NCI-H187 treated with DMSO at 0.1 percent for 48 hours (cell line): ENCODE results near the gene SUMO3.
A peak's percentile ranks its signal among the peaks of the same experiment; 100 is the strongest.

Experiments used
- DNase-seq: peaks from one replicate; lab custom pipeline; 2025; lab: John Stamatoyannopoulos, UW

SUMO3 gene

GRCh38 chr21:44801468-44802395, 16.1 kb downstream of the SUMO3 start, which contains the start of gene UBE2G2:
UBE2G2 (minus strand) TSS chr21:44801820; CDS start chr21:44801748, 72 bp downstream.
- no peak for DNase-seq

DNA sequence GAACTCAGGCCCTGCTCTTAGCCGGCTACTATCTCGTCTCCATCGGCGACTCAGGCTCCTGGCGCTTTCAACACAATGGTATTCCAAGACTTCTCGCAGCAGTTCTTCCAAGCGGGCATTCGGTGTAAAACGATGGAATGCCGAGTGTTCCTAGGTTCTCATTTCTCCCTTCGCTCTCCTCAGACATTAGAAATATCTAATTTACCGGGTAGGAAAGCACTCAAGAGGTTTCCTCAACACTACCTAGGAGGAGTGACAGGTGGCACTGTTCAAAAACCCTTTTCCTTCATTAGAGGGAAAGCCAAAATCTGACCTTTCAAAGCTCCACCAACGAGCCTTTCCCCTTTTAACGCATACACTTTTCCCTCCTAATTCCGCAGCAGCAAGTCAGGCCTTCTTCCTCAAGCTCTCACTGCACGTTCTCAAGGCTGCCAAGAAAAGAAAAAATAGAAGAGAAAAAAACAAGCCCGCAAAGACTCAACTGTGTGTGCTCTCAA, 16.8 kb downstream of the SUMO3 start:
- DNase-seq, result no peak

DNA sequence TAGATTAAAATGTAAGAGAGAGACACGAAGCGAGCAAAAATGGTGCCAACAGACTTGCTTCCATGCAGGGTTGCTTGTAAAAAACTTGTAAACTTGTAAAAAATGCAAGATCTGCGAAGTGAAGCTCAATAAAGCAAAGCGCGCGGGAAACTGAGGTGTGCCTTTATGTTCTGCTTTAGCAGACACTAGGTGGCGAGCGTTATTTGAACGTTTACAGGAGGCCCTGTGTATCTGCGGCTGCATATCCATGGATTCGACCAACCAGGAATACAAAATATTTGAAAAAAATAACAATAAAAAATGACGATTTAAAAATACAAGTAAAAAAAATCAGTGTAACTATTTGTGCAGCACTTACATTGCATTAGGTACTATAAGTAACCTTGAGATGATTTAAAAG, 17.8 kb downstream of the SUMO3 start:
- DNase-seq, result no peak

DNA sequence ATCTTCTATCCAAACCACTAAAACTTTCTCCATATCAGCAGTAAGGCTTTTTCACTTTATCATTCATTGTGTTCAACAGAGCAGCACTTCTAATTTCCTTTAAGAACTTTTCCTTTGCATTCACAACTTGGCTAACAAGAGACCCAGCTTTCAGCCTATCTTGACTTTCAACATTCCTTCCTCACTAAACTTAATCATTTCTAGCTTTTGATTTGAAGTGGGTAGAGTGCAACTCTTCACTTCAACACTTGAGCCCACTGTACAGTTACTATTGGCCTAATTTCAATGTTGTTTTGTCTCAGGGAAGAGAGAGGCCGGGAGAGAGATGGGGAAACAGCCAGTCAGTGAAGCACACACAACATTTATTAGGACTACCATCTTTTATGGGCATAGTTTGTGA, 18.2 kb downstream of the SUMO3 start:
- no peak for DNase-seq

DNA sequence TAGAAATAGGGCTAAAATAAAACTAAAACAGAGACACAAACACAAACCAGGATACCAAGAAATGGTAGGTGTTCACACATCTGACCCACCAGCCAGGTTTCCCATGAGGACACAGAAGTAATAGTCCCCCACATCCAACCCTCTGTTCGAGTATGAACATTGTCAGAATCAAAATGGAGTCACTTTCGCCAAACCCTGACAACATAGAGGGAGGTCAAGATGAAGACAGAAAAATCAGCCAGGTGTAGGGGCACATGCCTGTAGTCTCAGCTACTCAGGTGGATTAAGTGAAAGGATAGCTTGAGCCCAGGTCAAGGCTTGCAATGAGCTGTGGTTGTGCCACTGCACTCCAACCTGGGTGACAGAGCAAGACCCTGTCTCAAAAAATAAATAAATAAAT, 20.1 kb downstream of the SUMO3 start:
- no peak for DNase-seq

DNA sequence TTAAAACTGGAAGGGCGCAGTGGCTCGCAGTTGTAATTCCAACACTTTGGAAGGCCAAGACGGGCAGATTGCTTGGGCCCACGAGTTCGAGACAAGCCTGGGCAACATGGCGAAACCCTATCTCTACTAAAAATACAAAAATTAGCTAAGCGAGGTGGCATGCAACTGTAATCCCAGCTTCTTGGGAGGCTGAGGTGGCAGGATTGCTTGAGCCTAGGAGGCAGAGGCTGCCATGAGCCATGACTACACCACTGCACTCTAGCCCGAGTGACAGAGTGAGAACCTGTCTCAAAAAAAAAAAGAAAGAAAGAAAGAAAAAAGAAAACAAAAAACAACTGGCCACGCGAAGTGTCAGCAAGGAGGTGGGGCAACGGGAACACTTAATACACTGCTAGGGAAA, 22.5 kb downstream of the SUMO3 start:
- no peak for DNase-seq

DNA sequence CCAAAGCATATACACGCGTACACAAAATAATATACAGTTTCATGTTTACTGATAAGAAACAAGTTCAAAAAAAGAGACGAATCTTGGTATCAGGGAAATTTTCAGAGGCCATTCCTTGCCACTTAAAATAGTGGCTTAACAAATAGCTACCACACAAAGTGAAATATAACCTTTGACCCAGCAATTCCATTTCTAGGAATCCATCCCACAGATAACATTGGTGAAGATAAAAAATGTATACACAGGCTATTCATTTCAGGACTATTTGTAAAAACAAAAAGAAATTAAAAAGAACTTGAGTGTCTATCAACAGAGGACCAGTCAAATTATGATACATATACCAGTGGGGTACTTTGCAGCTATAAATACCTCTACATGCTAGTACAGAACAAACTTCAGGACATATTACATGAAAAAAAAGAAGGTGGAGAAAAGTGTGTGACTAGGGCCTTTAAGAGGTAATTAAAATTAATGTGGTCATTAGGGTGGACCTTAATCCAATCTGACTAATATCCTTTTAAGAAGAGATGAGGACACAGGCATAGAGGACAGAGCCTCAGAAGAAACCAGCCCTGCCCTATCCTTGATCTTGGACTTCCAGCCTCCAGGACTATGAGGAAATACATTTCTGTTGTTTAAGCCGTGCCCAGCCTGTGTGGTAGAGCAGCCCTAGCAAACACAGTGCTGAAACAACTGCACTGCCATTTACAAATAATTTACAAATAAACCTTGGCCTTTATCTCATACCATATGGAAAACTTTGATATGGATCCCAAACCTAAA, 24.1 kb downstream of the SUMO3 start:
- DNase-seq, result no peak

GRCh38 chr21:44792702-44793591, 24.9 kb downstream of the SUMO3 start:
- DNase-seq, result peak; percentile 14

DNA sequence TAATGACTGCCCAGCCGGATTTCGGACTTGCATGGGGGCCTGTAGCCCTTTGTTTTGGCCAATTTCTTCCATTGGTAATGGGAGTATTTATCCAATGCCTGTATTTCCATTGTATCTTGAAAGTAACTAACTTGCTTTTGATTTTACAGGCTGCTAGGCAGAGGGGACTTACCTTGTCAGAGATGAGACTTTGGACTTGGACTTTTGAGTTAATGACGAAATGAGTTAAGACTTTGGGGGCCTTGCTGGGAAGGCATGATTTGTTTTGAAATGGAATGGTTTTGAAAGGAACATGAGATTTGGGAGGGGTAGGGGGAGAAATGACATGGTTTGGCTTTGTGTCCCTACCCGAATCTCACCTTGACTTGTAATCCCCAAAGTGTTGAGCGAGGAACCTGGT, 25.9 kb downstream of the SUMO3 start:
- DNase-seq, result no peak

DNA sequence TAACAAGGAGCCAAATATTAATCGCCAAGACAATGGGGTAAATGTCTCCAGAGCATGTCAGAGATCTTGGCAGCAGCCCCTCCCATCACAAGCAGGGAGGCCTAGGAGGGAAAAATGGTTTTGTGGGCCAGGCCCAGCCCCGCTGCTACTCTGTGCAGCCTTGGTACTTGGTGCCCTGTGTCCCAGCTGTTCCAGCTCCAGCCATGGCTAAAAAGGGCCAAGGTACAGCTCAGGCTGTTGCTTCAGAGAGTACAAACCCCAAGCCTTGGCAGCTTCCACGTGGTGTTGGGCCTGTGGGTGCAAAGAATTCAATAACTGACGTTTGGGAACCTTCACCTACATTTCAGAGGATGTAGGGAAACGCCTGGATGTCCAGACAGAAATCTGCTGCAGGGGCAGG, 26.6 kb downstream of the SUMO3 start:
- no peak for DNase-seq

DNA sequence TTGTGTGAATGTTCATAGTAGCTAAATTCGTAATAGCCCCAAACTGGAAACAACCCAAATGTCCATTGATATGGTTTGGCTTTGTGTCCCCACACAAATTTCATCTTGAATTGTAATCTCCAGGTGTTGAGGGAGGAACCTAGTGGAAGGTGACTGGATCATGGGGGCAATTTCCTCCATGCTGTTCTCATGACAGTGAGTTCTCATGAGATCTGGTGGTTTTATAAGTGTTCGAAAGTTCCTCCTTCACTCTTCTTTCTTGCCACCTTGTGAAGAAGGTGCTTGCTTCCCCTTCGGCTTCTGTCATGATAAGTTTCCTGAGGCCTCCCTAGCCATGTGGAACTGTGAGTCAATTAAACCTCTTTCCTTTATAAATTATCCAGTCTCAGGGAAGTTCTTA, 27.5 kb downstream of the SUMO3 start:
- DNase-seq, result no peak

GRCh38 chr21:44789880-44790279, 28.0 kb downstream of the SUMO3 start:
- no peak for DNase-seq

DNA sequence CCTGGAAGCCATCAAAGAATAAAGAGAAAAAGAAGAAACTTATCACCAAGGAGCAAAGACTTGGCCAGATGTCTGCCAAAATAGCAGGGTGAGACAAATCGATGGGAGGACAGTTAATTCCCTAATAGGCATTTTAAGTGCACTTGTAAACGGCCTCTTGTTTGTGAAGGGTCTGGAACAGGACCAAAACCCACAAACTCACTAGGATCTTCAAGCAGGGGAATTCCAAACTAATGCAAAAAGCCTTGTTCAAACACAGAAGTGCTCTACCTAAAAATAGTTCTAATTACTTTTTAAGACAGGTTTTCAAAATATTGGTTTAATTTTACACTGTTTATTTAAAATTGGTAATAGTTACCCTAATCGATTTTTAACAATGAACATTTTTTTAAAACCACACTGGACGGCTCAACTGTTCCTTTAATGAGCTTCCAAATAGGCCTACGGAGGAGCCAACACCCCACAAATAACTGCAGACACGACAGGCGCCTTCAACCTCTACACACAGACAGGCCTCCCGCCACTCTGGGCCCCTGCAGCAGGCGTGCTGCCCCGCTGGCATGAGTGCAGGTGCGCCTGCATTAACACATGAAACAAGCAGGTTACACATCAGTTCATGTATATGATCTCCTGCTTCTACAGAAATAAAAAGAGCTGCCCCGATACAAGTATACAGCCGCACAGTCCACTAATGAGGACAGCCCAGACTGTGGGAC, 32.1 kb downstream of the SUMO3 start:
- peak; percentile 47 for DNase-seq

DNA sequence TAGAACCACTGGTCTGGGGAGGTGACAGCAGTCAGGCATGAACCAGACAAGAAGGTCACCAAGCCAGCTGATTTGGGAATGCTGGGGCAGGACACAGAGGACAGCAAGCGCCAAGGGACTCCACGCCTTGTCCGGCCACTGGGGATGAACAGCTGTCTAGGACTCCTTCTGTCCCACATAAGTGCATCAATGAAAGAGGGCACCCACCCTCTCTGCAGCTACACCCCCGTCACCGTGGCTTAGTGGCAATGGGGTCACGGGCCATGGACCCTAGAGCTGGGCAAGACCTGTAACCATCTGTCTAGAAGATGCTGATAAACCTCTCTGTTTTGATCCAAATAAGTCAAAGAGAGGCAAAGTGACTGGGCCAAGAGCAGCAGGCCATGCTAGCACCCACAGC, 33.1 kb downstream of the SUMO3 start:
- DNase-seq, result no peak

GRCh38 chr21:44783020-44783696, 34.7 kb downstream of the SUMO3 start:
- DNase-seq, result no peak

GRCh38 chr21:44780767-44781459, 36.9 kb downstream of the SUMO3 start:
- DNase-seq, result no peak

DNA sequence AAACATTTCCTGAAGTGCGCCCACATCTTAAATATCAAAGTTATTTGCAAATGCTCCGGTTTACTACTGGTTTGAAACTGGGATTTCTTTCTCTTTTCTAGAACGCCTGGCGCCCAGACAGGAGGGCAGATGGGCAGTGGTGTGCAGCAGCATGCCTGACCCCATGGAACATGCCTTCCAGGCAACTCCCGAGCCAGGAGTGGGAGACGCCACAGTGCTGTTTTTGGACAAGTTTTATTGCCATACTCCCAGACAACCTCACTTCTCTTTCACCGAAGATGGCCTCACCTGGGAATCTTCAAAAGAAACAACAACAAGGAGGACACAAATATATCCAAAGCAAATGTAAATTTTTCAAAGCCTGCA, 37.7 kb downstream of the SUMO3 start:
- no peak for DNase-seq

DNA sequence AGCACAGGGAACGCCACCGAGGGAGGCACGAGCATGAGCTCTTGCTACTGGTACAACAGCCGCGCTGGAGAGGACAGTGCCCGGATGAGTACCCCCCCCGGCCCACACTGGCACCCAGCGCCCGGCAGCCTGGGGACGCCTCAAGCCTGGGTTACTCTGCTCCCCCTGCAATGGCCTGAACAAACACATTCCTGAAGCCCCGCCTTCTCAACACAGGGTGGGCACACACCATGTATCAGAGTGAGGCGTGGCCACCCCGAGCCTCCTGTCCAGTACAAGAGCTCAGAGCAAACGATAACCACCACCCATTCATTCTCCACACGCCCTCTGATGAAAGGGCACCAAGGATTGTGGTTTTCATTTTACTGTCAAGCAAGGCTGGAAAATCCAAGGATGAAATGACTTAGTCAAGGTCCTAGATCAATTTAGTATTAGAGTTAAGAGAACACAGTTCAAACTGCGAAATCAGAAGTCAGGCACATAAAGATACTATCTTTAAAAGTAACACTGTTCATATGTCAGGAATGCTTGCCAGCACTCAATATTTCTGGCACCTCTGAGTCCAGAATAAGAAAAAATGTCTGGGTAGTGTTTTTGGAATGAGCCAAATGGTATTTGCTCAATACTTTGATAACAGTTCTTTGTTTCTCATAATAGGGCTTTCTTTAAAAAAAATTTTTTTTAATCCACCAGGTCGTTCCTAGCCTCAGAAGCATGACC, 38.3 kb downstream of the SUMO3 start:
- DNase-seq, result no peak

DNA sequence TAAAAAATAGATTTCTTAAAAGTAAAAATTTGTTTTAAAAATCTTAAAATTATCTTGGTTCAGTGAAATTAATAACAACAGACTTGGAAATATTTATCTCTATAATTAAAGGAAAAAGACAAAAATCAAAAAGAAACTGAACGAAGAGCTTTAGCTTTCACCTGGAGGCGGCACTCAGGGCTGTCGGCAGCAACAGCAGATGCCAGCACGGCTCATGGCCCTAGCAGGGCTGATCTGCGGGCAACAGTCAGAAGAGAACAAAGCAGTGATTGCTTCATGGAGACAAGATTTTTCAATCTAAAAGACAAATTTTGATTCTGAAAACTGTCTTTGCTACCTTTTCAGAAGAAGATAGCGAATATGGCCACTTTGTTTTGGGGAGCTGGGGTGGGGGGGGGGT, 38.9 kb downstream of the SUMO3 start:
- DNase-seq, result no peak
